HFF-Myc (cell line): Measurements from ENCODE around the gene DOCK9.
"Not testable (repeated sequence)": the region's sequence is repeated elsewhere in the genome, so short reads cannot be mapped to it uniquely, and the experiment has no call there.

Source experiments
- DNase-seq: peaks from one replicate; pipeline ENCODE4 v3.0.0-alpha.2; 2011; ENCODE audit warnings: low read depth; ENCODE audit errors: extremely low read depth
- H3K4me3 ChIP-seq: replicated peaks from 2 replicates; pipeline ENCODE4 v1.5.1; 2011; ENCODE audit warnings: low read depth, mild to moderate bottlenecking, control low read depth, low read length
- TF ChIP-seq, protein P1 (sequence below): IDR thresholded peaks from 2 replicates; pipeline ENCODE4 v1.5.1; 2012; ENCODE audit warnings: mild to moderate bottlenecking, low read depth, low read length, control low read depth; ENCODE audit errors: missing control alignments

Gene DOCK9

DNA sequence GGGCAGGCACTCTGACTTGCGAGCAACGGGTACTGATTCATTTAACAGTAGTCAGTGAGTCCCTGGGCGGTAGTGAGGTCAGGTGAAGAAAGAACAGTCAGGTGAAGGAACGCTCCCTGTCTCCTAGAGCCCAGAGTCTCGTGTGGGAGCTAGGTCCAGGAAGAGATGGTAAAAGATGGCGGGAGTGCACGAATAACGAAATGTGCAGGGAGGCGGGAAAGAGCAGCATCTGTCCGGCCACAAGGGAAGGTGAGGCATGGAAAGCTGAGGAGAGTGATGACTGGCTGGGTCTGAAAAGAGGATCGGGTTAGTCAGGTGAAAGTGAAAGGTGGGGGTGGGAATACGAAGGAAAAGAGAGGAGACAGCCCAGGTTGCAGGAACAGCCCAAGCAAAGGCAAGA, 161.5 kb downstream of the DOCK9 start:
- DNase-seq = no peak
- TF ChIP-seq, protein P1, sequence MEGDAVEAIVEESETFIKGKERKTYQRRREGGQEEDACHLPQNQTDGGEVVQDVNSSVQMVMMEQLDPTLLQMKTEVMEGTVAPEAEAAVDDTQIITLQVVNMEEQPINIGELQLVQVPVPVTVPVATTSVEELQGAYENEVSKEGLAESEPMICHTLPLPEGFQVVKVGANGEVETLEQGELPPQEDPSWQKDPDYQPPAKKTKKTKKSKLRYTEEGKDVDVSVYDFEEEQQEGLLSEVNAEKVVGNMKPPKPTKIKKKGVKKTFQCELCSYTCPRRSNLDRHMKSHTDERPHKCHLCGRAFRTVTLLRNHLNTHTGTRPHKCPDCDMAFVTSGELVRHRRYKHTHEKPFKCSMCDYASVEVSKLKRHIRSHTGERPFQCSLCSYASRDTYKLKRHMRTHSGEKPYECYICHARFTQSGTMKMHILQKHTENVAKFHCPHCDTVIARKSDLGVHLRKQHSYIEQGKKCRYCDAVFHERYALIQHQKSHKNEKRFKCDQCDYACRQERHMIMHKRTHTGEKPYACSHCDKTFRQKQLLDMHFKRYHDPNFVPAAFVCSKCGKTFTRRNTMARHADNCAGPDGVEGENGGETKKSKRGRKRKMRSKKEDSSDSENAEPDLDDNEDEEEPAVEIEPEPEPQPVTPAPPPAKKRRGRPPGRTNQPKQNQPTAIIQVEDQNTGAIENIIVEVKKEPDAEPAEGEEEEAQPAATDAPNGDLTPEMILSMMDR = no peak
- H3K4me3 ChIP-seq = no peak overlapping the region

DNA sequence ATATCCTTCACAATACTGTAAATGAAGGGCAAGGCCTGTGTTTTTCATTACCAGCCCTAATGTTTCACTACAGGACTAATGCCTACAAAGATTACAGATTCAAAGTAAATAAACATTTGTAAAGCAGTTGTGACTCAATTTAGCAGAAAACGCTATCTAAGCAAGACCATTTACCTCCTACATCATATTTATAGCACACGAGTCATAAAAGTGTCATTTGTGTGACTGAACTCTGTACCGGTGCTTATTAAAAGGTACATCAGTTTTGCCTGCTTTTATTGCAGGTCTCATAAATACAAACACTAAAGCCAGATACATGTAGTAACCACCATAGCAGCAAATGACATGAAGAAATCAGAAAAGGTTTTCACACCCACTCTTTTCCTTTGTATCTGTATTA, 163.9 kb downstream of the DOCK9 start:
- TF ChIP-seq, protein P1 = no peak
- no peak for DNase-seq

DNA sequence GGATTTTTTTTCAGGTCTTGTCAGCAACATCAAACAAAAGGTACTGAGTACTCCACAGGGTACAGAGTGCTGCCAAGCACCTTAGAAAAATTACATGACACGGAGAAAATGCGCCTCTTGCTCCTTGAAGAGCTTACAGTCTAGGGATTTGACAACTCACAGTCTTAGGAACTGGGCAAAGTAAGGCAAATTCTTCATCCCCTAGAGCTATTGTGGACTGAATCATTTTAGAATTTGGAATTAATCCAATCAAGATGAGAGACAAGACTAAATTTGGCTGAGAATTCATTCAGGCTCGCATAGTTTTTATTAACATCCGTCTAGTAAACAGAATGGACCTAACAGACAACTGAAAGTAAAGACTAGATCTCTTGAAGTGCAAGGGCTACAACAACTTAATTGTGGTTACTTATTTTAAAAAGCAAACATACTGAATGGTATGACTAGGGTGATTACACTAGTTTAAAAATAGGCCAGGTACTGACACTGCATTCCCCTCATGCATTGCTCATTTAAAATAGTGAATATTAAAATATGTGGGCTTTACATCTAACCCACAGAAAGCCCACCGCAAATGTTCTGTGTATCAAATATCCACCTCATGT, 165.6 kb downstream of the DOCK9 start:
- not testable (repeated sequence) for H3K4me3 ChIP-seq, DNase-seq

More for the DNA sequence above, 163.9 kb downstream of the DOCK9 start:
- no peak overlapping the region for H3K4me3 ChIP-seq

DNA sequence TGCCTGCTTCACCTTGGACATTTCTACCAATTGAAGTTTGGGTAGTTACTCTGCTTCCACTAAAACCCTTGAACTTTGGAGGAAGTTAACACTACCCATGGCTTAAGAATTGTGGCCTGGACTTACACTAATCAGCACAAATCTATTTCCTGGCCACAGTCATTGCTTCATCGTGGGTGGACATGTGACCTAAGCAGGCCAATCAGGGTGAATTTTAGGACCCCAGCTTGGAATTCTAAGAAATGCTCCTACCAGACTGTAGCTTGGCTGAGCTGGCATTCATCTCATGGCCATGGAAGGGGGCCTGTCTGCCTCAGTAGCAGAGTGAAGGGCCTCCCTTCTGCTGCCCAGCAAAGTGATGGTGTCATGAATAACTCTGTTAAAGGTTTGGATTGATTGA, 167.1 kb downstream of the DOCK9 start:
- TF ChIP-seq, protein P1 = no peak
- no peak for DNase-seq
- no peak overlapping the region for H3K4me3 ChIP-seq

DNA sequence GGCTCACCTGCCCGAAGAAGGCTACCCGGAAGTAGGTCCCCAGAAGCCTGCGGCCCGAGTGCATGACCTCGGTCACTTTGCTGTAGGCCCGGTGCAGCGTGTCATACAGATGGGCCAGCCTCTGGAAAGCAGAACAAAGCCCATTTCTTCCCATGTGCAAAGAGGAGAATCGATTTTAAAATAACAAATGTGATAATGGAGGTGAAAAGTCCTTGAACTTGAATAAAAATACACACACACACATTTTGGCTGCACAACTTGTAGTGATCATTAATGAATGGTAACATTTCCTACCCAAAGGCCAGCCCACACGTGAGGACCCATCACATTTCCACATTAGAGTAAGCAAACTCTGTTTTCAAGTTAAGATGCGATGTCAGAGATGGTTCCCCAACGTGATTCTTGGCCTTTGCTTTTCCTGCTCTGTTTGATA, 168.5 kb downstream of the DOCK9 start:
- TF ChIP-seq, protein P1 = no peak
- DNase-seq = no peak
- no peak overlapping the region for H3K4me3 ChIP-seq

DNA sequence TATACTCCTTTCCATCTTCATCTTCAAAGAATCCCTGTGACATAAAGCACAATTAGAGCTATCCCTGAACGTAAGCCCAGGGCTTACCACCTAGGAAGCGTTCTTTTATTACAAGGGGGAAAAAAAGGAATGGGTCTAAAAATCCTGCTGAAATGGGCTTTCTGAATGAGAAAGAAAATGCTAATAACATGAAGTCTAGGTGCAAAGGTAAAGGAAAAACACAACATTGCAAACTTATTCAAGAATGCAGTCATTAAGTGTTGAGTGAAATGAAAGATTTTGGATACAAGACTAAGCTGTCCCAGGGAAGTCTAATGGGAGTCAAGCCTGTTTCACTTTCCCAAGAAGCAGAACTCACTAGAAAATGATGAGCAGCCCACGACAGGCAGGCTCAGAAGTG, 170.1 kb downstream of the DOCK9 start:
- TF ChIP-seq, protein P1 = no peak
- DNase-seq = no peak

DNA sequence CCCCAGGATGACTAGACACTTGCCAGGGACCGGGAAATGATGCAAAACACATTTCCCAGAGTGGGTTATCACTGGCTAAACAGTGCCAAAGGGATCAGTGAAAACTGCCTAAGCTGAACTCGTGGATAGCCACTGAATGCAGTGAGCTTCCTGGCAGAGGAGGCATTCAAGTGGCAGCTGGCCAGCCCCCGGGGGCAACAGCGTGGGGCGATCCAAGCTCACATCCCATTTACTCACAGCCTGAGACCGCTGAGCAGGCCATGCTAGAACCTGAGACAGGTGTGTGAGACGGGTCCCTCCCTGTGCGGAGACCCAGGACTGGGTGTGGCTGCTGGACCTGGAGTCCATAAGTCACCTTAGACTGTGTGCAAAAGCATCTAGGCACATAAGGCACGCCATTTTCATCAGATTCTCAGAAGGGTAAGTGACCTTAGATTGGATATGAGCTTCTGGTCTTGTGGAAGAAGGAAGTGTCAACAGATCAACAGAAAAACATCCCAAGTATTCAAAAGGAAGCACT, 173.5 kb downstream of the DOCK9 start:
- H3K4me3 ChIP-seq = no peak overlapping the region
- TF ChIP-seq, protein P1 = no peak
- no peak for DNase-seq

More for the DNA sequence above, 170.1 kb downstream of the DOCK9 start:
- H3K4me3 ChIP-seq = no peak overlapping the region
